ENCODE results near the gene PRCC.

The PRCC gene

DNA sequence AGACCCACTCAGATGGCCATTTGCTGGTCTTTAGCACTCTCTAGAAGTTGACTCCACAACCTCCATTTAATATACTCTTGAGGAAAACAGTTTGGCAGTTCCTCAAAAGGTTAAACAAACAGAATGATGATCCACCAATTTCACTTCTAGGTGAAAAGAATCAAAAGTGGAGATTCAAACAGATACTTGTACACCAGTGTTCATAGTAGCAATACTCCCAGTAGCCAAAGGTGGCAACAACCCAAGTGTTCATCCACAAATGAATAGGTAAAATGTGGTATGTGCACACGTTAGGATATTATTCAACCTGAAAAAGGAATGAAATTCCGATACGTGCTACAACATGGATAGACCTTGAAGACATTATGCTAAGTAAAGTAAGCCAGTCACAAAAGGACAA, 6.3 kb downstream of the PRCC start:
- POLR2A ChIA-PET = no interaction called here
- CTCF ChIA-PET = interaction anchor here (1.6 to 9.6 kb wide), 4 partner anchors 11 to 117 kb away, joined by 5 to 94 read pairs (median 10); partner anchors contain the start of genes ISG20L2 and METTL25B
- no peak for DNase-seq (ENCODE audit: extremely low spot score)
- TF ChIP-seq, protein P1, sequence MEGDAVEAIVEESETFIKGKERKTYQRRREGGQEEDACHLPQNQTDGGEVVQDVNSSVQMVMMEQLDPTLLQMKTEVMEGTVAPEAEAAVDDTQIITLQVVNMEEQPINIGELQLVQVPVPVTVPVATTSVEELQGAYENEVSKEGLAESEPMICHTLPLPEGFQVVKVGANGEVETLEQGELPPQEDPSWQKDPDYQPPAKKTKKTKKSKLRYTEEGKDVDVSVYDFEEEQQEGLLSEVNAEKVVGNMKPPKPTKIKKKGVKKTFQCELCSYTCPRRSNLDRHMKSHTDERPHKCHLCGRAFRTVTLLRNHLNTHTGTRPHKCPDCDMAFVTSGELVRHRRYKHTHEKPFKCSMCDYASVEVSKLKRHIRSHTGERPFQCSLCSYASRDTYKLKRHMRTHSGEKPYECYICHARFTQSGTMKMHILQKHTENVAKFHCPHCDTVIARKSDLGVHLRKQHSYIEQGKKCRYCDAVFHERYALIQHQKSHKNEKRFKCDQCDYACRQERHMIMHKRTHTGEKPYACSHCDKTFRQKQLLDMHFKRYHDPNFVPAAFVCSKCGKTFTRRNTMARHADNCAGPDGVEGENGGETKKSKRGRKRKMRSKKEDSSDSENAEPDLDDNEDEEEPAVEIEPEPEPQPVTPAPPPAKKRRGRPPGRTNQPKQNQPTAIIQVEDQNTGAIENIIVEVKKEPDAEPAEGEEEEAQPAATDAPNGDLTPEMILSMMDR (IDR thresholded peaks at IDR 0.05; ENCODE audit: control extremely low read depth, extremely low read depth, low read depth, missing control alignments) = no peak

DNA sequence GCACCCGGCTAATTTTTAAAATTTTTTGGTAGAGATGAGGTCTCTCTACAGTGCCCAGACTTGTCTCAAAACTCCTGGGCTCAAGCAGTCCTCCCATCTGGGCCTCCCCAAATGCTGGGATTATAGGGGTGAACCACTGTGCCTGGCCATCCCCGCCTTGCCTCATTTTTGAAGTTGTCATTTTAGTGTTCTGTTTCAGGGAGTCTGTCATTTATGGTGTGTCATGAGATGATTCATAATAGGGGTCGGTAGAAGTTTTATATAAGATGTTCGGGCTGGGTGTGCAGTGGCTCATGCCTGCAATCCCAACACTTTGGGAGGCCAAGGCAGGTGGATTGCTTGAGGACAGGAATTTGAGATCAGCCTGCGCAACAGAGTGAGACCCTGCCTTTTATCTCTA, 8.5 kb downstream of the PRCC start:
- no peak for DNase-seq (ENCODE audit: extremely low spot score)
- ChIA-PET CTCF (interaction anchor here (3.5 kb wide), 1 partner anchor 50 kb away, joined by 15 read pairs; no protein-coding TSS in a partner anchor), POLR2A (interaction anchor here (0.7 kb wide), 1 partner anchor 10 kb away, joined by 4 read pairs; no protein-coding TSS in a partner anchor)
- TF ChIP-seq, protein P1 (IDR thresholded peaks at IDR 0.05; ENCODE audit: control extremely low read depth, extremely low read depth, low read depth, missing control alignments) = no peak

DNA sequence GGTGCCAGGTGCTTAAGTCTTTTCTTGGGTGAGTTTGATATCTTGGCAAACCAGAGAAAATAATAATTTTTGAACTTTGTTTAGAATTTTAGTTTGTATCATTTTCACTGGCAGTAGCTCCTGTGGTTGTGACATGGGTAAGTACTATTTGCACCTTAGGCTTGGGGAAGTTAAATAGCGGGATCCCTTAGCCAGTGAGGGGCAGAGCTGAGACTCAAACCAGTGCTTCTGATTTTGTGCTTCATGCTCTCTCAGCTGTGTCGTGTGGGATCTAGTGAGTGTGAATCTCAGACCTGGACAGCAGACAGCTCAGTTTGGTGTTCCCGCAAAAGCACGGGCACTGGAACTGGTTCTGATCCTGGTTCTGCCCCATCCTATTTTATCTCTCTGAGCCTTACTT, 9.6 kb downstream of the PRCC start:
- no peak for DNase-seq (ENCODE audit: extremely low spot score)
- POLR2A ChIA-PET = no interaction called here
- TF ChIP-seq, protein P1 (IDR thresholded peaks at IDR 0.05; ENCODE audit: control extremely low read depth, extremely low read depth, low read depth, missing control alignments) = no peak
- CTCF ChIA-PET = interaction anchor here (1.0 to 3.5 kb wide), 4 partner anchors 51 to 108 kb away, joined by 3 to 15 read pairs (median 4); no protein-coding TSS in a partner anchor

DNA sequence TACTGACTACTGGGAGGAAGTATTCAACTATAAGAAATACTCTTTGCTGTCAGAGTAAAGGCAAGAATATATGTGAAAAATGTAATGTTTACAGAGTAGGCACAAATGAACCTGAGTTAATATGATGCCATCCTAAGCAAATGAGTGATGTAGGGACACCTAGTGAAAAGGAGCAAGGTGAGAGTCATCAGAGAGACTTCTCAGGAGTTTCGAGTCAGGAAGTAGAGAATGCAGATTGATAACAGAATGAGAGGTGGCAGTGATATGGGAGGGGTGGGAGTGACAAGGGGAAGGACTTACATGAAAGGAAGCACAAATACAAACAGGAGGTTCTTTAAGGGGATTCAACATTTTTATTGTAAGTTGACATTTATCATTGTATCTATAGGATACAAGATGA, 10.2 kb downstream of the PRCC start:
- ChIA-PET CTCF (interaction anchor here (1.3 to 3.5 kb wide), 3 partner anchors 52 to 108 kb away, joined by 3 to 15 read pairs (median 3); no protein-coding TSS in a partner anchor), POLR2A (no interaction called here)
- TF ChIP-seq, protein P1 (IDR thresholded peaks at IDR 0.05; ENCODE audit: control extremely low read depth, extremely low read depth, low read depth, missing control alignments) = no peak
- no peak for DNase-seq (ENCODE audit: extremely low spot score)

DNA sequence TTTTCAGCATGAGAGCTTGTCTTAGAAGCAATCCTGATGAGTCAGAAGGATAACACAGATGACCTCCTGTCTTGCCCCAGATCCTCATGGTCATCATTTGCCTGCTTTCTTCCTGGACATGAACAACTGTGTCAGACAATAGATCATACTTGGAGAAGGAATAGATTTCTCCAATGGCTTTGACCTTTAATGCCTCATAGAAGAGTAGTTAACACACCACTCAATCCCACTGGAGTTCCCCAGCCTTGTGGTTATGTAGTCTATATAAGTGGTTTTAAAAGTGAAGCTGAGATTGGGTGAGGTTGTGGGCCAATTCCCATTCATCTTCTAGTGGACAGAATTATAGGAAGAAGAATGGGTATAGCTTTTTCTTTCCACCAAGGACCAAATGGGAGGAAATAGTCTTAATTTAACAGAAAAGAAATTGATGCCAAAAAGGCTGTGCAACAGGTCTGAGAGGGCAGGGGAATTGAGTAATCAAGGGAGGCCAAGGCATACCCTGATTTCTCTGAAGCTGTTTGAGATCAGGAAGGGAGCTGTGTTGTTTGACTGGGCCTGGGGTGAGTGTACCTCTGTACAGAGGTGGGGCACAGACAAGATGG, 14.4 kb downstream of the PRCC start:
- ChIA-PET POLR2A (no interaction called here), CTCF (interaction anchor here (0.9 to 2.4 kb wide), 9 partner anchors 9 to 154 kb away, joined by 3 to 12 read pairs (median 8); partner anchors contain the start of gene NTRK1)
- TF ChIP-seq, protein P1 (IDR thresholded peaks at IDR 0.05; ENCODE audit: control extremely low read depth, extremely low read depth, low read depth, missing control alignments) = no peak
- DNase-seq (ENCODE audit: extremely low spot score) = no peak

DNA sequence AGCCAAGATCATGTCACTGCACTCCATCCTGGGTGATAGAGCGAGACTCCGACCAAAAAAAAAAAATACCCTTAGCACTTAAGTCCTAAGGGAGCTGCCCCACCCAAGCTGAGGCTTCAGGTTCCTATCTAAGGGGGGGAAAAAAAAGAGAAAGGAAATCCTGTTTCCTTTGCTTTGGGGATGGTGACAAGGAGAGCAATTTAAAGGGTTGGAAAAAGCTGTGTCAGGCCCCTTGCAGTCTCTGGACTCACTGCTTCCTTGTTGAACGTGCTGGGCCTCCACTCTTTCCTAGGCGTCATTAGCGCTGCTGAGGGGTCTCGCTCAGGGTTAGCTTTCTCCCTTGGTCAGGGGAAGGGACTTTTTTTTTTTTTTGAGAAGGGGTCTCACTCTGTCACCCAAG, 18.1 kb downstream of the PRCC start:
- ChIA-PET CTCF (interaction anchor here (0.9 to 2.9 kb wide), 8 partner anchors 9 to 124 kb away, joined by 3 to 14 read pairs (median 5); partner anchors contain the start of gene NTRK1), POLR2A (interaction anchor here (0.6 kb wide), 1 partner anchor 56 kb away, joined by 3 read pairs; no protein-coding TSS in a partner anchor)
- no peak for DNase-seq (ENCODE audit: extremely low spot score)
- TF ChIP-seq, protein P1 (IDR thresholded peaks at IDR 0.05; ENCODE audit: control extremely low read depth, extremely low read depth, low read depth, missing control alignments) = no peak

All from GM10248 (cell line).